ENCODE data around the gene CATSPERD.

Gene CATSPERD

GRCh38 chr19:5827342-5827890 is 107.0 kb downstream of the CATSPERD start:
- no peak for DNase-seq (ENCODE audit: low read depth in 2 of 2)

DNA sequence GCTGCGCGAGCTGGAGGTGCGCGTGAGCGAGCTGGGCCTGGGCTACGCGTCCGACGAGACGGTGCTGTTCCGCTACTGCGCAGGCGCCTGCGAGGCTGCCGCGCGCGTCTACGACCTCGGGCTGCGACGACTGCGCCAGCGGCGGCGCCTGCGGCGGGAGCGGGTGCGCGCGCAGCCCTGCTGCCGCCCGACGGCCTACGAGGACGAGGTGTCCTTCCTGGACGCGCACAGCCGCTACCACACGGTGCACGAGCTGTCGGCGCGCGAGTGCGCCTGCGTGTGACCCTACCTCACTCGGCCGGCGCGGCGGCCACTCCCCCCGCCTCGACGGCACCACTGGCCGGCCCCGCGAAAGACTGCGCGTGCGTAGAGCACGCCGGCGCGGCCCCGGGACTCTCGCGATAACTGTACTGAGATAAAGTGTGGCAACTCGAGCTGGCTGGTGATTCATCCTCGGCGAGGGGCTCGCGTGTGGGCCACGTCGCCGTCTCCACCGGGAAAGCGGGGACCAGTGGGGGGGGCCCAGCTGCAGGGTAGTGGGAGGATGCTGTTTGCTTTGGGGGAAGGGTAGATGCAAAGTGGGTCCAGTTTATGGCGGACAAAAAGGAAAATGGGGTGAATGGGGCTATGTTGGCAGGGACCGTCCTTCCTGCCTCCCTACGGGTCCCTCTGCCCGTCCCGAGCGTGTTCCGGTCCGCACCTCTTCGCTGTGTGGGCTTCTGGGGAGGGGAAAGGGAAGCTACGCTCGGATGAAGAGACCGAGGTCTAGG is 107.6 kb downstream of the CATSPERD start:
- DNase-seq (ENCODE audit: low read depth in 2 of 2) = peak; percentile 91 to 93

All from stimulated activated CD4-positive, alpha-beta T cell treated with anti-CD3 and anti-CD28 coated beads, Interleukin-4, amount 100 ng/mL, for 48 hours (primary cell).